K562 (cell line): Measurements from ENCODE around the gene ISG20. TPM values are rescaled to one million over a fixed set of nuclear protein-coding genes. Genes with fewer than 3 reads are reported as not detected.
A peak's percentile ranks its signal among the peaks of the same experiment; 100 is the strongest.

ENCODE experiments used
- ATAC-seq: fragments of 200-7000 bp; cut with Tn5 transposase; 3 replicates; pipeline ENCODE4 v1.9.1; 2020; ENCODE audit warnings: moderate library complexity
- BruUV-seq: library from RNA; stranded (reverse); fragments of 400-500 nt; replicated peaks from 2 replicates; lab custom pipeline; 2021; lab: Mats Ljungman, UMichigan
- CTCF ChIA-PET: fragments of 300-600 bp; formaldehyde crosslinking; extraction: SDS; loops from one replicate; lab custom pipeline; 2021; ENCODE audit warnings: low intra/inter-chr PET ratio; lab: Yijun Ruan, JAX
- POLR2A ChIA-PET: fragments of 300-600, 350-650 bp; sonication (Branson Sonifier 250); formaldehyde crosslinking; extraction: SDS; loops from one replicate; lab custom pipeline; 2021; ENCODE audit warnings: antibody characterized with exemption, inconsistent platforms; lab: Yijun Ruan, JAX
- DNase-seq, 4 experiments: peaks; one replicate each; pipeline versions ENCODE4 v3.0.0 to v3.0.0-alpha.2; 2011 to 2018; ENCODE audit warnings: low spot score in 3 of 4, mixed read lengths in 3 of 4; ENCODE audit errors: extremely low read depth in 1 of 4
- FAIRE-seq: peaks from 2 replicates; lab custom pipeline; 2011; peaks lifted over from hg19 to GRCh38; lab: Jason Lieb, UNC
- H2AFZ ChIP-seq: 2 replicates; pipeline ENCODE4 v1.6.0; 2011; ENCODE audit warnings: low read depth, low read length, control low read depth, inconsistent platforms
- H3K27ac ChIP-seq: fragments of 200-600 bp; 3 replicates; pipeline ENCODE4 v1.8.0; 2011; ENCODE audit warnings: low read depth, mild to moderate bottlenecking, control low read depth, inconsistent platforms, low read length, moderate library complexity, mixed read lengths; ENCODE audit errors: extremely low read depth
- H3K27me3 ChIP-seq, 2 experiments: fragments of 300-600 bp in 1 of 2; 2 replicates in 1 of 2; 3 replicates in 1 of 2; pipeline versions ENCODE4 v1.6.0 to v1.8.0; 2011; ENCODE audit warnings: inconsistent platforms in 2 of 2, low read length in 2 of 2, mild to moderate bottlenecking in 1 of 2, mixed read lengths in 1 of 2, moderate library complexity in 1 of 2; ENCODE audit not compliant: control insufficient read depth in 2 of 2, insufficient read depth in 2 of 2
- H3K36me3 ChIP-seq: fragments of 300-600 bp; 3 replicates; pipeline ENCODE4 v1.8.0; 2011; ENCODE audit warnings: mild to moderate bottlenecking, low read length, inconsistent platforms; ENCODE audit not compliant: control insufficient read depth, insufficient read depth
- H3K4me1 ChIP-seq, 2 experiments: fragments of 200-600 bp in 1 of 2; replicated peaks in 1 of 2; 2 replicates in 1 of 2; 3 replicates in 1 of 2; pipeline versions ENCODE4 v1.5.1 to v1.8.0; 2011; ENCODE audit warnings: inconsistent platforms in 2 of 2, low read length in 2 of 2, mild to moderate bottlenecking in 1 of 2, mixed read lengths in 1 of 2, moderate library complexity in 1 of 2; ENCODE audit not compliant: control insufficient read depth in 2 of 2, insufficient read depth in 2 of 2
- H3K4me2 ChIP-seq: 2 replicates; pipeline ENCODE4 v1.6.1; 2011; ENCODE audit warnings: low read length, control low read depth, inconsistent platforms, mixed read lengths; ENCODE audit not compliant: insufficient read depth
- H3K4me3 ChIP-seq: fragments of 200-600 bp; sonication (generic), shearing (Covaris generic); 2 replicates; pipeline ENCODE4 v1.5.1; 2016; ENCODE audit warnings: control low read depth, inconsistent platforms
- H3K79me2 ChIP-seq: fragments of 200-600 bp; 3 replicates; pipeline ENCODE4 v1.8.0; 2011; ENCODE audit warnings: low read length, inconsistent platforms; ENCODE audit not compliant: control insufficient read depth, insufficient read depth
- H3K9ac ChIP-seq, 2 experiments: 2 replicates each; pipeline versions ENCODE4 v1.6.0 to v1.6.1; 2011; ENCODE audit warnings: low read depth in 2 of 2, low read length in 2 of 2, control low read depth in 1 of 2, inconsistent platforms in 1 of 2, mild to moderate bottlenecking in 1 of 2, mixed read lengths in 1 of 2; ENCODE audit not compliant: insufficient read depth in 1 of 2
- H3K9me1 ChIP-seq: one replicate; pipeline ENCODE4 v1.6.0; 2011; ENCODE audit warnings: inconsistent platforms, mild to moderate bottlenecking, low read length, moderate library complexity; ENCODE audit not compliant: control insufficient read depth, insufficient read depth
- H3K9me3 ChIP-seq: replicated peaks from 2 replicates; pipeline ENCODE4 v1.5.1; 2011; ENCODE audit warnings: low read depth, low read length, inconsistent platforms; ENCODE audit not compliant: control insufficient read depth, insufficient read depth
- H4K20me1 ChIP-seq: replicated peaks from 2 replicates; pipeline ENCODE4 v1.6.1; 2011; ENCODE audit warnings: low read length, inconsistent platforms, mixed read lengths; ENCODE audit not compliant: control insufficient read depth, insufficient read depth
- E2F6 ChIP-seq, 2 experiments: IDR thresholded peaks; 2 replicates each; pipeline ENCODE4 v1.6.1; 2011; ENCODE audit warnings: borderline replicate concordance in 1 of 2, control low read depth in 1 of 2, low read depth in 1 of 2, low read length in 1 of 2, mild to moderate bottlenecking in 1 of 2, mixed read lengths in 1 of 2, moderate library complexity in 1 of 2; ENCODE audit not compliant: insufficient read depth in 1 of 2, insufficient read length in 1 of 2, poor library complexity in 1 of 2, severe bottlenecking in 1 of 2; ENCODE audit errors: extremely low read depth in 1 of 2
- E4F1 ChIP-seq: fragments of 250-450 bp; sonication (Bioruptor Pico); IDR thresholded peaks from 2 replicates; pipeline ENCODE4 v1.5.0; 2021; ENCODE audit warnings: mild to moderate bottlenecking, borderline replicate concordance
- FOXJ3 ChIP-seq: sonication (generic); formaldehyde crosslinking; IDR thresholded peaks from 2 replicates; pipeline ENCODE4 v1.4.0; 2020; ENCODE audit warnings: mild to moderate bottlenecking, missing genetic modification reagents
- KLF10 ChIP-seq: fragments of 250-450 bp; sonication (Bioruptor Pico); IDR thresholded peaks from 2 replicates; pipeline ENCODE4 v1.6.1; 2021; ENCODE audit warnings: matching md5 sums
- NR2F6 ChIP-seq: fragments of 450-650 bp; formaldehyde crosslinking; IDR thresholded peaks from 2 replicates; pipeline ENCODE4 v1.4.0; 2020; ENCODE audit warnings: mild to moderate bottlenecking
- RBM25 ChIP-seq: fragments of 200-400 bp; formaldehyde crosslinking; IDR thresholded peaks from 2 replicates; pipeline ENCODE4 v1.6.1; 2018; ENCODE audit warnings: low read length, low read depth, moderate library complexity; ENCODE audit not compliant: severe bottlenecking
- SRSF1 ChIP-seq: fragments of 200-400 bp; formaldehyde crosslinking; IDR thresholded peaks from 2 replicates; pipeline ENCODE4 v1.6.1; 2017; ENCODE audit warnings: mild to moderate bottlenecking, low read depth, low read length, moderate library complexity
- ZNF134 ChIP-seq: fragments of 250-450 bp; sonication (Bioruptor Pico); conservative IDR thresholded peaks from 2 replicates; pipeline ENCODE4 v1.4.0; 2020
- WGBS: fragments of 100-300 bp; shearing (Covaris generic); methylation state at CpG from one replicate; pipeline ENCODE4 v1.1.6; 2016; ENCODE audit warnings: low coverage, mixed read lengths; ENCODE audit not compliant: insufficient coverage; ENCODE audit errors: missing lambda C conversion rate; 5-methylcytosine and 5-hydroxymethylcytosine counted together
- in situ Hi-C: fragments of 300-500 bp; cut with MboI; formaldehyde crosslinking; loops from 4 replicates; pipeline ENCODE4 v1.15.0; 2018; ENCODE audit warnings: inconsistent platforms, mixed read lengths
- intact Hi-C: fragments of 100-400 bp; cut with micrococcal nuclease; formaldehyde crosslinking; loops from 2 replicates; pipeline ENCODE4 v1.14.2; 2022
- polyA plus RNA-seq, 8 experiments: library from polyadenylated mRNA; depleted of rRNA in 4 of 8; stranded (reverse) in 5 of 8; unstranded in 3 of 8; fragments of >200 nt; fragmentation: Nextera tagmentation in 2 of 8; fragmentation: Illumina TruSeq in 1 of 8; extraction: Ambion mirVana in 2 of 8; extraction: Trizol in 1 of 8; gene quantifications; 2 replicates each; pipeline versions ENCODE4 v1.2.1 to v1.2.3, GENCODE V29; 2011 to 2014; ENCODE audit warnings: inconsistent platforms in 1 of 8, missing spikeins in 1 of 8
- total RNA-seq, 7 experiments: library from RNA; depleted of rRNA in 6 of 7; stranded (reverse); fragments of >200 nt in 6 of 7; fragmentation: Illumina TruSeq in 2 of 7; extraction: Trizol in 2 of 7; gene quantifications; 2 replicates each; pipeline versions ENCODE4 v1.2.1 to v1.2.3, GENCODE V29; 2011 to 2021; ENCODE audit warnings: low replicate concordance in 1 of 7
- TF ChIP-seq, protein P1 (sequence below): sonication (generic); formaldehyde crosslinking; IDR thresholded peaks from 2 replicates; pipeline ENCODE4 v1.8.1; 2023; ENCODE audit warnings: mild to moderate bottlenecking, missing genetic modification reagents, moderate library complexity
- TF ChIP-seq, protein P2 (sequence below): fragments of 450-650 bp; IDR thresholded peaks from 2 replicates; pipeline ENCODE4 v1.6.1; 2017; ENCODE audit warnings: antibody characterized with exemption, mild to moderate bottlenecking

The ISG20 gene
- total and polyA plus RNA-seq, 9 of the 15 experiments (the other 6 are each of a cell fraction or from before 2014, with no cell fraction given): 0.06 to 2.1 (median 1.00) TPM

DNA sequence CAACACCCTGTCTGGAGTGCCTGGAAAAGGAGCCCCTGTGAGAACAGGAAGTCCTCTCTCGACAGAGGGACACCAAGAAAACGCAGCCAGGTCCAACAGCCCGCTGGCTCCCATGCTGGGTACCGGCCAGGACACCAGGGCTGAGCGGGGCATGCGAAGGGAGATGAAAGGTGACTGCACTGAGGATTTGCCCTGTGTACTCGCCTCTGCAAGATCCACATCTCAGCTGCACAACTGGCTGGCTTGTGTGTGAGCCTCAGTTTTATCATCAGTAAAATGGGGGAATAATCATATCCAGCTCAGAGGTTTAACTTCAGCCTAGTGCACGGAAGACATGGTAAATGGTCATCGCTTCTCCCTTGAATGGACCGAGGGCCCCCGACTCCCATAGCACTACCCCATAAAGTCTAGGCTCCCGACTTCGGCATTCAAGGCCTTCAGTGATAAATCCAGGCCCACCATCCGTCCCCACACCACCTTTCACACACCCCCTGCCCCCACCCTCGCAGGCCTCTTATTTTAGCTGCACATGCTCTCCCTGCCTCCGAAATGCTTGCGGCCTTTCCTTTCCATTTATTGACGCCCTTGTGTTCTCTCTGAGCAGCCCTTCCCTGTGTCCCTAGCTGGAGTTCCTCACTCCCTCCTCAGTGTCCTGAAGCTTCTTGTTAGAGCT is 15.8 kb downstream of the ISG20 start:
- WGBS: 11% methylated on average over 18 of the region's 18 CpGs
- H3K9ac ChIP-seq: no peak overlapping the region; a peak in 1 of 4 replicates
- no TSS peak for BruUV-seq
- H3K79me2 ChIP-seq: no peaks in the 10 kb centered on the region
- H3K9me3 ChIP-seq: no peaks in the 10 kb centered on the region
- peaks cover 16 to 72% of the 10 kb centered on the region in 2 experiments; a peak in 4 of 5 replicates for H3K27me3 ChIP-seq
- H3K4me1 ChIP-seq: no peaks in the 10 kb centered on the region
- no peak overlapping the region for H2AFZ ChIP-seq
- no peak for DNase-seq
- H3K4me2 ChIP-seq: no peak overlapping the region
- FAIRE-seq: no peak
- in situ Hi-C loops: no loop called here
- peaks cover 2% of the 10 kb centered on the region; the same call in 1 of the 2 replicates for H4K20me1 ChIP-seq
- POLR2A ChIA-PET: interaction anchor here (0.6 to 1.5 kb wide), 3 partner anchors 16 to 216 kb away, joined by 3 read pairs; no protein-coding TSS in a partner anchor
- no peak for ATAC-seq
- H3K4me3 ChIP-seq: no peak overlapping the region
- no peaks in the 10 kb centered on the region for H3K36me3 ChIP-seq
- no peaks in the 10 kb centered on the region for H3K9me1 ChIP-seq
- intact Hi-C loops: no loop called here
- no peak overlapping the region for H3K27ac ChIP-seq
- CTCF ChIA-PET: no interaction called here
- TF ChIP-seq RBM25: peak; percentile 57
- TF ChIP-seq, protein P1, sequence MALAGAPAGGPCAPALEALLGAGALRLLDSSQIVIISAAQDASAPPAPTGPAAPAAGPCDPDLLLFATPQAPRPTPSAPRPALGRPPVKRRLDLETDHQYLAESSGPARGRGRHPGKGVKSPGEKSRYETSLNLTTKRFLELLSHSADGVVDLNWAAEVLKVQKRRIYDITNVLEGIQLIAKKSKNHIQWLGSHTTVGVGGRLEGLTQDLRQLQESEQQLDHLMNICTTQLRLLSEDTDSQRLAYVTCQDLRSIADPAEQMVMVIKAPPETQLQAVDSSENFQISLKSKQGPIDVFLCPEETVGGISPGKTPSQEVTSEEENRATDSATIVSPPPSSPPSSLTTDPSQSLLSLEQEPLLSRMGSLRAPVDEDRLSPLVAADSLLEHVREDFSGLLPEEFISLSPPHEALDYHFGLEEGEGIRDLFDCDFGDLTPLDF (CRISPR knock-in tag): no peak
- no peak for TF ChIP-seq NR2F6
- no peak for TF ChIP-seq FOXJ3 (CRISPR knock-in tag)
- TF ChIP-seq E2F6 (IDR thresholded peaks at IDR 0.05; ENCODE audit: borderline replicate concordance in 1 of 2, extremely low read depth in 1 of 2, insufficient read depth in 1 of 2, insufficient read length in 1 of 2, low read depth in 1 of 2, low read length in 1 of 2, poor library complexity in 1 of 2, severe bottlenecking in 1 of 2): peak in 1 of 2 experiments; percentile 25
- TF ChIP-seq SRSF1: no peak
- TF ChIP-seq, protein P2, sequence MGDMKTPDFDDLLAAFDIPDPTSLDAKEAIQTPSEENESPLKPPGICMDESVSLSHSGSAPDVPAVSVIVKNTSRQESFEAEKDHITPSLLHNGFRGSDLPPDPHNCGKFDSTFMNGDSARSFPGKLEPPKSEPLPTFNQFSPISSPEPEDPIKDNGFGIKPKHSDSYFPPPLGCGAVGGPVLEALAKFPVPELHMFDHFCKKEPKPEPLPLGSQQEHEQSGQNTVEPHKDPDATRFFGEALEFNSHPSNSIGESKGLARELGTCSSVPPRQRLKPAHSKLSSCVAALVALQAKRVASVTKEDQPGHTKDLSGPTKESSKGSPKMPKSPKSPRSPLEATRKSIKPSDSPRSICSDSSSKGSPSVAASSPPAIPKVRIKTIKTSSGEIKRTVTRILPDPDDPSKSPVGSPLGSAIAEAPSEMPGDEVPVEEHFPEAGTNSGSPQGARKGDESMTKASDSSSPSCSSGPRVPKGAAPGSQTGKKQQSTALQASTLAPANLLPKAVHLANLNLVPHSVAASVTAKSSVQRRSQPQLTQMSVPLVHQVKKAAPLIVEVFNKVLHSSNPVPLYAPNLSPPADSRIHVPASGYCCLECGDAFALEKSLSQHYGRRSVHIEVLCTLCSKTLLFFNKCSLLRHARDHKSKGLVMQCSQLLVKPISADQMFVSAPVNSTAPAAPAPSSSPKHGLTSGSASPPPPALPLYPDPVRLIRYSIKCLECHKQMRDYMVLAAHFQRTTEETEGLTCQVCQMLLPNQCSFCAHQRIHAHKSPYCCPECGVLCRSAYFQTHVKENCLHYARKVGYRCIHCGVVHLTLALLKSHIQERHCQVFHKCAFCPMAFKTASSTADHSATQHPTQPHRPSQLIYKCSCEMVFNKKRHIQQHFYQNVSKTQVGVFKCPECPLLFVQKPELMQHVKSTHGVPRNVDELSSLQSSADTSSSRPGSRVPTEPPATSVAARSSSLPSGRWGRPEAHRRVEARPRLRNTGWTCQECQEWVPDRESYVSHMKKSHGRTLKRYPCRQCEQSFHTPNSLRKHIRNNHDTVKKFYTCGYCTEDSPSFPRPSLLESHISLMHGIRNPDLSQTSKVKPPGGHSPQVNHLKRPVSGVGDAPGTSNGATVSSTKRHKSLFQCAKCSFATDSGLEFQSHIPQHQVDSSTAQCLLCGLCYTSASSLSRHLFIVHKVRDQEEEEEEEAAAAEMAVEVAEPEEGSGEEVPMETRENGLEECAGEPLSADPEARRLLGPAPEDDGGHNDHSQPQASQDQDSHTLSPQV: no peak
- TF ChIP-seq E4F1 (CRISPR knock-in tag): no peak
- TF ChIP-seq ZNF134 (CRISPR knock-in tag): 0 out of 2 replicates have a peak, but pooled peaks have one; percentile 42
- no peak for TF ChIP-seq KLF10 (CRISPR knock-in tag)
